Keratinocyte (primary cell): Measurements from ENCODE around the gene POFUT2. TPM values are rescaled to one million over a fixed set of nuclear protein-coding genes. Genes with fewer than 3 reads are reported as not detected.

ENCODE experiments used
- DNase-seq: peaks from one replicate; pipeline ENCODE4 v3.0.0-alpha.2; 2011; ENCODE audit warnings: low read depth, missing footprints, low spot score
- FAIRE-seq: peaks from 2 replicates; lab custom pipeline; 2011; peaks lifted over from hg19 to GRCh38; lab: Jason Lieb, UNC
- H2AFZ ChIP-seq: 2 replicates; pipeline ENCODE4 v1.6.0; 2012; ENCODE audit warnings: low read length, control low read depth, inconsistent platforms; ENCODE audit not compliant: control insufficient read depth
- H3K27ac ChIP-seq: 2 replicates; pipeline ENCODE4 v1.5.1; 2011; ENCODE audit warnings: low read length; ENCODE audit not compliant: control insufficient read depth, insufficient read depth
- H3K27me3 ChIP-seq: 3 replicates; pipeline ENCODE4 v1.6.0; 2011; ENCODE audit warnings: low read length; ENCODE audit not compliant: control insufficient read depth, insufficient read depth; ENCODE audit errors: extremely low read depth
- H3K36me3 ChIP-seq, 2 experiments: 2 replicates in 1 of 2; 3 replicates in 1 of 2; pipeline ENCODE4 v1.5.1; 2011; ENCODE audit warnings: low read length in 2 of 2, mild to moderate bottlenecking in 1 of 2; ENCODE audit not compliant: control insufficient read depth in 2 of 2, insufficient read depth in 2 of 2; ENCODE audit errors: extremely low read depth in 1 of 2
- H3K4me1 ChIP-seq: 3 replicates; pipeline ENCODE4 v1.5.1; 2011; ENCODE audit warnings: low read length; ENCODE audit not compliant: control insufficient read depth, insufficient read depth; ENCODE audit errors: extremely low read depth
- H3K4me2 ChIP-seq: 3 replicates; pipeline ENCODE4 v1.6.0; 2011; ENCODE audit warnings: low read depth, low read length; ENCODE audit not compliant: control insufficient read depth, insufficient read depth; ENCODE audit errors: extremely low read depth
- H3K4me3 ChIP-seq, 3 experiments: fragments of 200-600 bp in 1 of 3; sonication (generic) in 1 of 3; 2 replicates in 2 of 3; 3 replicates in 1 of 3; pipeline ENCODE4 v1.5.1; 2011 to 2016; ENCODE audit warnings: low read length in 3 of 3, mild to moderate bottlenecking in 3 of 3, control low read depth in 2 of 3, inconsistent platforms in 1 of 3, low read depth in 1 of 3, mixed read lengths in 1 of 3, mixed run types in 1 of 3, moderate library complexity in 1 of 3; ENCODE audit not compliant: control insufficient read depth in 2 of 3, insufficient read depth in 2 of 3; ENCODE audit errors: extremely low read depth in 1 of 3
- H3K79me2 ChIP-seq: 2 replicates; pipeline ENCODE4 v1.6.0; 2012; ENCODE audit warnings: low read length; ENCODE audit not compliant: control insufficient read depth, insufficient read depth
- H3K9ac ChIP-seq: 3 replicates; pipeline ENCODE4 v1.6.0; 2011; ENCODE audit warnings: low read length; ENCODE audit not compliant: control insufficient read depth, insufficient read depth; ENCODE audit errors: extremely low read depth
- H3K9me1 ChIP-seq: 3 replicates; pipeline ENCODE4 v1.6.0; 2011; ENCODE audit warnings: low read length; ENCODE audit not compliant: control insufficient read depth, insufficient read depth; ENCODE audit errors: extremely low read depth
- H3K9me3 ChIP-seq: 2 replicates; pipeline ENCODE4 v1.5.1; 2012; ENCODE audit warnings: low read depth, low read length; ENCODE audit not compliant: control insufficient read depth
- H4K20me1 ChIP-seq: 3 replicates; pipeline ENCODE4 v1.6.0; 2011; ENCODE audit warnings: low read length; ENCODE audit not compliant: control insufficient read depth, insufficient read depth; ENCODE audit errors: extremely low read depth
- EZH2 ChIP-seq: IDR thresholded peaks from one replicate; pipeline ENCODE4 v1.6.1; 2012; ENCODE audit warnings: inconsistent platforms, mild to moderate bottlenecking, low read length, moderate library complexity
- dilution Hi-C: fragments of 300-500 bp; cut with MboI; formaldehyde crosslinking; loops from one replicate; pipeline ENCODE4 v1.7.0; 2020; ENCODE audit warnings: low sequenced_read_pairs; ENCODE audit not compliant: extremely low pct_ligation_motif_present
- polyA plus RNA-seq, 5 experiments: library from polyadenylated mRNA; depleted of rRNA in 3 of 5; stranded (reverse) in 3 of 5; stranded (forward) in 1 of 5; unstranded in 1 of 5; fragments of >200 nt; gene quantifications; 1 replicate in 1 of 5; 2 replicates in 3 of 5; 3 replicates in 1 of 5; pipeline versions ENCODE4 v1.2.1 to v1.2.3, GENCODE V29; 2011 to 2012; ENCODE audit warnings: missing spikeins in 2 of 5, low read depth in 1 of 5, low replicate concordance in 1 of 5
- TF ChIP-seq, protein P1 (sequence below), 3 experiments: IDR thresholded peaks in 1 of 3; conservative IDR thresholded peaks in 1 of 3; optimal IDR thresholded peaks in 1 of 3; 2 replicates in 2 of 3; 3 replicates in 1 of 3; pipeline versions ENCODE3 to v1.5.1; 2011; ENCODE audit warnings: low read length in 3 of 3, mild to moderate bottlenecking in 3 of 3, moderate library complexity in 2 of 3, control low read depth in 1 of 3, inconsistent platforms in 1 of 3; ENCODE audit not compliant: insufficient read depth in 2 of 3; ENCODE audit errors: extremely low read depth in 1 of 3

Gene POFUT2
- polyA plus RNA-seq, 1 donor (not counting 4 experiments of a cell fraction or from before 2014, with no cell fraction given) = 8.8 TPM

DNA sequence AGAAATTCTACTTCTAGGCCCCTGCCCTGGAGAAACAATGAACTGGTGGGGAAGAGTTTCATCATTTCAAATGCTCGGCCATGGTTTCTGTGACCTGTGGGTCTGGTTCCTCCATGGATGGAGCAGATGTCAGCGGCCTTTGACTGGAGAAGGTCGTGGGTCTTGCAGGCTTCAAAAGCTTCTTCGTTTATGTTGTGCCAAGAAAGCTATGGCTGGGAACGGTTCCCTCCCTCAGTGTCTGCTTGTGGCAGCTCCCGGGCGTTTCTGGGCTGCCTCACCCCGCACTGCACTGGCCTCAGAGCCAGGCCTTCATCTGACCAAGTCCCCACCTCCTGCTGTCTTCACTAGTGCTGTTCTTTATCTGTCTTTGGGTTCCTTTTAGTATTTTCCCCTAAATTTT is 46.4 kb upstream of the POFUT2 start:
- H3K9ac ChIP-seq = no peak overlapping the region
- H3K4me1 ChIP-seq = peaks cover 36% of the 10 kb centered on the region
- peaks cover 8% of the 10 kb centered on the region for H3K27me3 ChIP-seq
- no peak overlapping the region for H3K27ac ChIP-seq
- H4K20me1 ChIP-seq = no peaks in the 10 kb centered on the region
- H3K4me2 ChIP-seq = peak overlapping the region; percentile 52
- TF ChIP-seq, protein P1, sequence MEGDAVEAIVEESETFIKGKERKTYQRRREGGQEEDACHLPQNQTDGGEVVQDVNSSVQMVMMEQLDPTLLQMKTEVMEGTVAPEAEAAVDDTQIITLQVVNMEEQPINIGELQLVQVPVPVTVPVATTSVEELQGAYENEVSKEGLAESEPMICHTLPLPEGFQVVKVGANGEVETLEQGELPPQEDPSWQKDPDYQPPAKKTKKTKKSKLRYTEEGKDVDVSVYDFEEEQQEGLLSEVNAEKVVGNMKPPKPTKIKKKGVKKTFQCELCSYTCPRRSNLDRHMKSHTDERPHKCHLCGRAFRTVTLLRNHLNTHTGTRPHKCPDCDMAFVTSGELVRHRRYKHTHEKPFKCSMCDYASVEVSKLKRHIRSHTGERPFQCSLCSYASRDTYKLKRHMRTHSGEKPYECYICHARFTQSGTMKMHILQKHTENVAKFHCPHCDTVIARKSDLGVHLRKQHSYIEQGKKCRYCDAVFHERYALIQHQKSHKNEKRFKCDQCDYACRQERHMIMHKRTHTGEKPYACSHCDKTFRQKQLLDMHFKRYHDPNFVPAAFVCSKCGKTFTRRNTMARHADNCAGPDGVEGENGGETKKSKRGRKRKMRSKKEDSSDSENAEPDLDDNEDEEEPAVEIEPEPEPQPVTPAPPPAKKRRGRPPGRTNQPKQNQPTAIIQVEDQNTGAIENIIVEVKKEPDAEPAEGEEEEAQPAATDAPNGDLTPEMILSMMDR (optimal IDR thresholded peaks at IDR 0.05 in 1 of 3, IDR thresholded peaks at IDR 0.05 in 1 of 3, conservative IDR thresholded peaks at IDR 0.05 in 1 of 3; ENCODE audit: extremely low read depth in 1 of 3, insufficient read depth in 2 of 3, low read length in 3 of 3) = no peak
- no peak for TF ChIP-seq EZH2
- H3K36me3 ChIP-seq = no peaks in the 10 kb centered on the region
- dilution Hi-C loops = no loop called here
- no peaks in the 10 kb centered on the region for H3K9me1 ChIP-seq
- H3K4me3 ChIP-seq = peak overlapping the region in 1 of 3 experiments; percentile 36
- DNase-seq (no peak), FAIRE-seq (no peak)
- H3K9me3 ChIP-seq = no peaks in the 10 kb centered on the region
- no peaks in the 10 kb centered on the region for H3K79me2 ChIP-seq
- peak overlapping the region; percentile 72 for H2AFZ ChIP-seq

DNA sequence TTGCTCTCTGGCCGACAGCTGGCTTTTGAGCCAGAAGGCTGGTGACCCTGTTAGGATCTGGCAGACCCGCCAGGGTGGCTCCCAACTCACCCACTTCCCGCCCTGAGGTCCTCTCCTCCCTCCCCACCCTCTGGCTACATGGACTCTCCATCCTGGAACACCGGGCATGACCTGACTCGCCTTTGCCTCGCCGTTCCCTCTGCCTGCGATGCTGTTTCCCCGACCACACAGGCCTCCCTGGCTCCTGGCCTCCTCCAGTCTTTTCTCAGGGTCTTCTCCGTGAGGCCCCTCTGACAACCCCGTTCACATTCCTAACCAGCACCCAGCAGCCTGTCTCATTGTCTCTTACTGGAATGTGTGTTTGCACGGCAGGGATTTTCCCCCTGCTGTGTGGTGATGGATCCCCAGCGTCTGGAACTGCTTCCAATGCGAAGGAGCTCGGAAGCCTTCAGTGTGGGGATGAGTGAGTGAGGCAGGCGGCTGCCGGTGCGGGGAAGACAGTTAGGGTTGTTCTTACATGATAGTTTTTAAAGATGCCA is 46.0 kb upstream of the POFUT2 start:
- no peak for TF ChIP-seq EZH2
- TF ChIP-seq, protein P1 (optimal IDR thresholded peaks at IDR 0.05 in 1 of 3, IDR thresholded peaks at IDR 0.05 in 1 of 3, conservative IDR thresholded peaks at IDR 0.05 in 1 of 3; ENCODE audit: extremely low read depth in 1 of 3, insufficient read depth in 2 of 3, low read length in 3 of 3) = no peak
- peak overlapping the region in 2 of 3 experiments; percentile 36 for H3K4me3 ChIP-seq
- FAIRE-seq (peak; percentile 95), DNase-seq (no peak)
- H2AFZ ChIP-seq = peak overlapping the region; percentile 72
- peak overlapping the region; percentile 52 for H3K4me2 ChIP-seq
- H4K20me1 ChIP-seq = no peaks in the 10 kb centered on the region
- H3K27me3 ChIP-seq = peaks cover 12% of the 10 kb centered on the region
- peaks cover 38% of the 10 kb centered on the region for H3K4me1 ChIP-seq
- no peak overlapping the region for H3K27ac ChIP-seq
- H3K79me2 ChIP-seq = no peaks in the 10 kb centered on the region
- dilution Hi-C loops = no loop called here
- no peaks in the 10 kb centered on the region for H3K9me3 ChIP-seq
- no peaks in the 10 kb centered on the region for H3K36me3 ChIP-seq
- no peaks in the 10 kb centered on the region for H3K9me1 ChIP-seq
- no peak overlapping the region for H3K9ac ChIP-seq
